HFF-Myc (cell line): Measurements from ENCODE around the gene RNF217.

Source experiments
- DNase-seq: peaks from one replicate; pipeline ENCODE4 v3.0.0-alpha.2; 2011; ENCODE audit warnings: low read depth; ENCODE audit errors: extremely low read depth
- H3K4me3 ChIP-seq: replicated peaks from 2 replicates; pipeline ENCODE4 v1.5.1; 2011; ENCODE audit warnings: low read depth, mild to moderate bottlenecking, control low read depth, low read length
- TF ChIP-seq, protein P1 (sequence below): IDR thresholded peaks from 2 replicates; pipeline ENCODE4 v1.5.1; 2012; ENCODE audit warnings: mild to moderate bottlenecking, low read depth, low read length, control low read depth; ENCODE audit errors: missing control alignments

The RNF217 gene

DNA sequence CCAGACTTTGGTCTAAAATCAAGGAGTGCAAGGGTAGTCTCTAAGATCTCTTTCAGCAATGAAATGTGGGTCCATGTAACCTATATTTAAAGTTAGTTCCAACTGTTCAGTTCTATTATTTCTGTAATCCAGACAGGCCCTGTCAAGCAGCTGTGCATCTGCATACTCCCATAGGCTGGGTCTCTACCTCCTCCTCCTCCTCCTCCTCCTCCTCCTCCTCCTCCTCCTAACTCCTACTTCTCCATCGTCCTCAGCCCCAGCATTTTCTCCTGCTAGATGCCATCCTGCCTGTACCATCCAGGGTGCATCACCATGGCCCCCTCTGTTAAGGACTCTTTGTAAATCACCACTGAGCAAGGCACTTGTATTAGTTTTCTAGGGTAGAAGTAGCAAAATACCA, 138.9 kb downstream of the RNF217 start:
- TF ChIP-seq, protein P1, sequence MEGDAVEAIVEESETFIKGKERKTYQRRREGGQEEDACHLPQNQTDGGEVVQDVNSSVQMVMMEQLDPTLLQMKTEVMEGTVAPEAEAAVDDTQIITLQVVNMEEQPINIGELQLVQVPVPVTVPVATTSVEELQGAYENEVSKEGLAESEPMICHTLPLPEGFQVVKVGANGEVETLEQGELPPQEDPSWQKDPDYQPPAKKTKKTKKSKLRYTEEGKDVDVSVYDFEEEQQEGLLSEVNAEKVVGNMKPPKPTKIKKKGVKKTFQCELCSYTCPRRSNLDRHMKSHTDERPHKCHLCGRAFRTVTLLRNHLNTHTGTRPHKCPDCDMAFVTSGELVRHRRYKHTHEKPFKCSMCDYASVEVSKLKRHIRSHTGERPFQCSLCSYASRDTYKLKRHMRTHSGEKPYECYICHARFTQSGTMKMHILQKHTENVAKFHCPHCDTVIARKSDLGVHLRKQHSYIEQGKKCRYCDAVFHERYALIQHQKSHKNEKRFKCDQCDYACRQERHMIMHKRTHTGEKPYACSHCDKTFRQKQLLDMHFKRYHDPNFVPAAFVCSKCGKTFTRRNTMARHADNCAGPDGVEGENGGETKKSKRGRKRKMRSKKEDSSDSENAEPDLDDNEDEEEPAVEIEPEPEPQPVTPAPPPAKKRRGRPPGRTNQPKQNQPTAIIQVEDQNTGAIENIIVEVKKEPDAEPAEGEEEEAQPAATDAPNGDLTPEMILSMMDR: no peak
- no peak overlapping the region for H3K4me3 ChIP-seq
- no peak for DNase-seq

DNA sequence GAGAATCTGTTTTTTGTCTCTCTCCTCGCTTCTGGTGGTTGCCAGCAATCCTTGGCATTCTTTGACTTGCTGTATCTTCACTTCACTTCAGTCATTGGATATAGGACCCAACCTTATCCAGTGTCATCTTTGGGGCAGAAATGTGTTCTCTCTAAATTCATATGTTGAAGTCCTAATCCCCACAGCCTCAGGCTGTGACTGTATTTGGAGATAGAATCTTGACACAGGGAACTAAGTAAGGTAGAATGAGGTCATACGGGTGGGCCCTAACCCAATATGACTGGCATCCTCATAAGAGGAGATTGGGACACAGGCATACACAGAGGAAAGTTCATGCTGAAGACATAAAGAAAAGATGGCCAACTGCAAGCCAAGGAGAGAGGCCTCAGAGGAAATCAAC, 139.4 kb downstream of the RNF217 start:
- TF ChIP-seq, protein P1: no peak
- no peak for DNase-seq
- no peak overlapping the region for H3K4me3 ChIP-seq

DNA sequence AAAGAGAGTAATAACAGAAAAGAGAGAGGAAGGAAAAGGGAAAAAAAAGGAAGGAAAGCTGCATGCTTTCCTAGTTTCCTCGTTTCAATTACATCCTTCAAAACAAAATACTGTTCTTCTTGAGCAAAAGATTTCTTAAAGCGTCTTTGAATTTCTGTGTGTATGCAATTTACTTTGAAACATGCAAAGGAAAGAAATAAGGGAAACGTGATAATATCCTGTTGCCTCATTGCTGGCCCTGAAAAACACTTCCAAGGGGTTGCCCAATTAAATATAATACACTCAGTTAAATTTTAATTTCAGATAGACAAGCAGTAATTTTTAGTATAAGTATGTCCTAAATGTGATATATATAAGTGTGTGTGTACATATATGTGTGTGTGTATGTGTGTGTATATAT, 140.2 kb downstream of the RNF217 start:
- no peak overlapping the region for H3K4me3 ChIP-seq
- TF ChIP-seq, protein P1: no peak
- no peak for DNase-seq

DNA sequence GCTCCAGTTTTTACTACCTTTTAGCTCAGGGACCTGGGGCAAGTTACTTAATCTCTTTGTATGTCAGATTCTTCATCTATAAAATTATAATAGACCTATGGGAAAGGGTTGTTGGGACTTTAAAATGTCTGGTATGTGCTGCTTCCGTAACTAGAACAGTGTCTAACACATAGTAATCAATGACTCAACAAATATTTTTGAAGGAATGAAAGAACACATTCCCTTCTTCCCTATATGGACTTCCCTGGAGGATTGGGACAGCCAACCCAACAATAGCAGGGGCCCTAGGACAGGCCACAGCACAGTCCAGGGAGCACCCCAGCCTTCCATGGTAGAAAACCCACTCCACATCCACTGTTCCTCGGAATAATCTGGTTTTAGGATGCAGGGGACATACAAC, 140.7 kb downstream of the RNF217 start:
- H3K4me3 ChIP-seq: no peak overlapping the region
- DNase-seq: peak; percentile 72
- TF ChIP-seq, protein P1: no peak

DNA sequence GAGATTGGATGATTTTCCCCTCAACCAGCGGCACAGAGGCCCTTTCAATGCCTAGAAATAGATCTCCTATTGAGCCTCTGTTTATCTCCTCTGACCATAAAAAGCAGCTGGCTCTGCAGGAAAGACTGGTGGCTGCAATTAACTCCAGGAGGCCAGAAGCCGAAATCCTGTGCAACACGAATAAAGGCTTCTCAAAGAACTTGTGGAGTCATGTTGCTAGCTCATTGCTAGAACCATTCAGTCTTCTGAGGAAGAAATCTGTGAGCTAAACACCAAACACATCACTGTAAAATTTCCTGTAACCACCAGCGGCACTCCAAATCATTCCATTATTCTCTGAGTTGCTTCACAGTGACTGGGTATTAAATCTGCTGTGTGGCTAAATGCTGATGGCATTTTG, 142.2 kb downstream of the RNF217 start:
- DNase-seq: peak; percentile 53
- TF ChIP-seq, protein P1: no peak
- H3K4me3 ChIP-seq: no peak overlapping the region

DNA sequence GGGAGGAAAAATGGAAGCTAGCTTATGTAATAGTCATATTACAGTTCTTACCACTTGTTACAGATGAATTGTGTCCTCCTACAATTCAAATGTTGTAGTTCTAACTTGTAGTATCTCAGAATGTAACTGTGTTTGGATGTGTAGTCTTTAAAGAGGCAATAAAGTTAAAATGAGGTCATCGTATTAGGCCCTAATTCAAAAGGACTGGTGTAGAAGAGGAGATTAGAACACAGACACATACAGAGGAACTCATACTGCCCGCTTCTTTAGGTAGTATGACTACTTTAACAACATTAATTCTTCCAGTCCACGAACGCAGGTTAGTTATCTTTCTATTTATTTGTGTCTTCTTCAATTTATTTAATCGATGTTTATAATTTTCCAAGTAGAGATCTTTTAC, 144.8 kb downstream of the RNF217 start:
- no peak overlapping the region for H3K4me3 ChIP-seq
- no peak for DNase-seq
- TF ChIP-seq, protein P1: no peak

DNA sequence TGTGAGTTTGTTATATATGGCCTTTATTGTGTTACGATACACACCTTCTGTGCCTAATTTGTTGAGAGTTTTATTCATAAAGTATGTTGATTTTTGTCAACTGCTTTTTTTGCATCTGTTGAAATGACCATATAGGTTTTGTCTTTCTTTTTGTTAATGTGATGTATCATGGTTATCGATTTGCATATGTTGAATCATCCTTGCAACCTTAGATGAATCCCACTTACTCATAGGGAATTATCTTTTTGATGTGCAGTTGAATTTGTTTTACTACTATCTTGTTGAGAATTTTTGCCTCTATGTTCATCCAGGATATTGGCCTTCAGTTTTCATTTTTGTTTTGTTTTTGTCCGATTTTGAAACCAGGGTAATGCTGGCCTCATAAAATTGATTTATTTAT, 145.7 kb downstream of the RNF217 start:
- TF ChIP-seq, protein P1: no peak
- DNase-seq: no peak
- no peak overlapping the region for H3K4me3 ChIP-seq
